ENCODE measurements around the gene NHS. TPM values are rescaled to one million over a fixed set of nuclear protein-coding genes. Genes with fewer than 3 reads are reported as not detected.
A peak's percentile ranks its signal among the peaks of the same experiment; 100 is the strongest.

NHS gene
- total RNA-seq, 1 donor from 2014 or later = 6.6 TPM

- Mint-ChIP-seq H3K4me1 (ENCODE audit: low read depth, unreplicated experiment) (peaks cover 2% of the 10 kb centered on the region), H3K9me3 (ENCODE audit: unreplicated experiment) (no peaks in the 10 kb centered on the region), H3K27me3 (ENCODE audit: low read depth, unreplicated experiment) (peaks cover 15% of the 10 kb centered on the region), H3K4me3 (ENCODE audit: unreplicated experiment) (peak overlapping the region; percentile 86), H3K27ac (ENCODE audit: unreplicated experiment) (no peak overlapping the region), H3K36me3 (ENCODE audit: low read depth, unreplicated experiment) (no peaks in the 10 kb centered on the region)
- no peak for TF ChIP-seq EZH2 (IDR thresholded peaks at IDR 0.05; ENCODE audit: insufficient read depth, low read length)
- no peak for TF ChIP-seq CTCF (IDR thresholded peaks at IDR 0.05; ENCODE audit: insufficient read depth, low read depth, low read length)
- FAIRE-seq (no peak), DNase-seq (ENCODE audit: low read depth) (no peak)
- Histone ChIP-seq H3K9ac (ENCODE audit: low read length) (no peak overlapping the region), H3K27ac (ENCODE audit: low read depth, low read length) (no peak overlapping the region), H3K9me3 (ENCODE audit: insufficient read depth, low read depth, low read length) (no peaks in the 10 kb centered on the region), H4K20me1 (ENCODE audit: insufficient read depth, low read length) (peaks cover 30% of the 10 kb centered on the region), H3K4me2 (ENCODE audit: low read length) (peak overlapping the region; percentile 84), H3K4me1 (ENCODE audit: insufficient read depth, low read length) (peaks cover 3% of the 10 kb centered on the region), H3K79me2 (ENCODE audit: insufficient read depth, low read length) (peaks cover 4% of the 10 kb centered on the region), H3K27me3 (ENCODE audit: insufficient read depth, low read length) (no peaks in the 10 kb centered on the region), H2AFZ (ENCODE audit: low read depth, low read length) (no peak overlapping the region), H3K4me3 (ENCODE audit: insufficient read depth, low read depth, low read length) (peak overlapping the region; percentile 44), H3K36me3 (ENCODE audit: insufficient read depth, low read length) (no peaks in the 10 kb centered on the region)
Observed at GRCh38 chrX:17656035-17656418, 281.0 kb downstream of the NHS start.

- TF ChIP-seq EZH2 (IDR thresholded peaks at IDR 0.05; ENCODE audit: insufficient read depth, low read length) = no peak
- TF ChIP-seq CTCF (IDR thresholded peaks at IDR 0.05; ENCODE audit: insufficient read depth, low read depth, low read length) = no peak
- peaks cover 30% of the 10 kb centered on the region for H4K20me1 ChIP-seq (ENCODE audit: insufficient read depth, low read length)
- no peak for DNase-seq (ENCODE audit: low read depth)
- H3K4me3 ChIP-seq (ENCODE audit: insufficient read depth, low read depth, low read length) = no peak overlapping the region
- no peak for FAIRE-seq
- H3K36me3 Mint-ChIP-seq (ENCODE audit: low read depth, unreplicated experiment) = no peaks in the 10 kb centered on the region
- no peaks in the 10 kb centered on the region for H3K9me3 ChIP-seq (ENCODE audit: insufficient read depth, low read depth, low read length)
- peaks cover 4% of the 10 kb centered on the region for H3K79me2 ChIP-seq (ENCODE audit: insufficient read depth, low read length)
- no peaks in the 10 kb centered on the region for H3K9me3 Mint-ChIP-seq (ENCODE audit: unreplicated experiment)
- H3K4me1 Mint-ChIP-seq (ENCODE audit: low read depth, unreplicated experiment) = peaks cover 2% of the 10 kb centered on the region
- peaks cover 15% of the 10 kb centered on the region for H3K27me3 Mint-ChIP-seq (ENCODE audit: low read depth, unreplicated experiment)
- no peak overlapping the region for H2AFZ ChIP-seq (ENCODE audit: low read depth, low read length)
- peak overlapping the region; percentile 84 for H3K4me2 ChIP-seq (ENCODE audit: low read length)
- H3K4me3 Mint-ChIP-seq (ENCODE audit: unreplicated experiment) = no peak overlapping the region
- no peak overlapping the region for H3K9ac ChIP-seq (ENCODE audit: low read length)
- no peak overlapping the region for H3K27ac ChIP-seq (ENCODE audit: low read depth, low read length)
- no peak overlapping the region for H3K27ac Mint-ChIP-seq (ENCODE audit: unreplicated experiment)
- peaks cover 3% of the 10 kb centered on the region for H3K4me1 ChIP-seq (ENCODE audit: insufficient read depth, low read length)
- no peaks in the 10 kb centered on the region for H3K36me3 ChIP-seq (ENCODE audit: insufficient read depth, low read length)
- H3K27me3 ChIP-seq (ENCODE audit: insufficient read depth, low read length) = no peaks in the 10 kb centered on the region
Observed at GRCh38 chrX:17656556-17656955, 281.6 kb downstream of the NHS start.

GRCh38 chrX:17662391-17662790 is 287.4 kb downstream of the NHS start:
- no peak overlapping the region for H3K4me2 ChIP-seq (ENCODE audit: low read length)
- no peaks in the 10 kb centered on the region for H3K9me3 ChIP-seq (ENCODE audit: insufficient read depth, low read depth, low read length)
- no peaks in the 10 kb centered on the region for H3K36me3 Mint-ChIP-seq (ENCODE audit: low read depth, unreplicated experiment)
- H3K79me2 ChIP-seq (ENCODE audit: insufficient read depth, low read length) = no peaks in the 10 kb centered on the region
- H3K4me1 ChIP-seq (ENCODE audit: insufficient read depth, low read length) = peaks cover 3% of the 10 kb centered on the region
- H3K27me3 ChIP-seq (ENCODE audit: insufficient read depth, low read length) = no peaks in the 10 kb centered on the region
- no peak for FAIRE-seq
- H3K36me3 ChIP-seq (ENCODE audit: insufficient read depth, low read length) = no peaks in the 10 kb centered on the region
- no peaks in the 10 kb centered on the region for H3K4me1 Mint-ChIP-seq (ENCODE audit: low read depth, unreplicated experiment)
- peaks cover 9% of the 10 kb centered on the region for H4K20me1 ChIP-seq (ENCODE audit: insufficient read depth, low read length)
- DNase-seq (ENCODE audit: low read depth) = no peak
- no peak overlapping the region for H3K4me3 ChIP-seq (ENCODE audit: insufficient read depth, low read depth, low read length)
- no peak for TF ChIP-seq EZH2 (IDR thresholded peaks at IDR 0.05; ENCODE audit: insufficient read depth, low read length)
- TF ChIP-seq CTCF (IDR thresholded peaks at IDR 0.05; ENCODE audit: insufficient read depth, low read depth, low read length) = no peak
- peaks cover 5% of the 10 kb centered on the region for H3K27me3 Mint-ChIP-seq (ENCODE audit: low read depth, unreplicated experiment)
- H3K27ac ChIP-seq (ENCODE audit: low read depth, low read length) = no peak overlapping the region
- no peak overlapping the region for H3K9ac ChIP-seq (ENCODE audit: low read length)
- no peak overlapping the region for H2AFZ ChIP-seq (ENCODE audit: low read depth, low read length)
- no peak overlapping the region for H3K27ac Mint-ChIP-seq (ENCODE audit: unreplicated experiment)
- H3K9me3 Mint-ChIP-seq (ENCODE audit: unreplicated experiment) = no peaks in the 10 kb centered on the region
- no peak overlapping the region for H3K4me3 Mint-ChIP-seq (ENCODE audit: unreplicated experiment)
